GM23338 (cell line): ENCODE measurements around the gene SERPINA6. TPM values are rescaled to one million over a fixed set of nuclear protein-coding genes. Genes with fewer than 3 reads are reported as not detected.

Experiments used
- ATAC-seq: fragments of 200-7000 bp; cut with Tn5 transposase; 3 replicates; pipeline ENCODE4 v1.9.1; 2020
- DNase-seq: peaks from one replicate; pipeline ENCODE4 v3.0.0-alpha.2; 2015; ENCODE audit warnings: low spot score
- H2AFZ ChIP-seq: fragments of 200-600 bp; sonication (generic); 2 replicates; pipeline ENCODE4 v1.8.0; 2016; ENCODE audit warnings: antibody characterized with exemption, mild to moderate bottlenecking, moderate library complexity
- H3F3A ChIP-seq: fragments of 200-600 bp; sonication (generic); replicated peaks from 2 replicates; pipeline ENCODE4 v1.8.0; 2017; ENCODE audit warnings: antibody characterized with exemption, mixed run types, low read depth
- H3K27ac ChIP-seq: fragments of 200-600 bp; sonication (generic); 2 replicates; pipeline ENCODE4 v1.6.1; 2016; ENCODE audit warnings: low read depth
- H3K27me3 ChIP-seq: fragments of 200-600 bp; sonication (generic); 2 replicates; pipeline ENCODE4 v1.8.0; 2016; ENCODE audit warnings: mild to moderate bottlenecking, mixed run types, moderate library complexity; ENCODE audit not compliant: insufficient read depth
- H3K36me3 ChIP-seq: fragments of 200-600 bp; sonication (generic); 2 replicates; pipeline ENCODE4 v1.8.0; 2016; ENCODE audit warnings: mild to moderate bottlenecking; ENCODE audit not compliant: insufficient read depth
- H3K4me1 ChIP-seq: fragments of 200-600 bp; sonication (generic); 2 replicates; pipeline ENCODE4 v1.8.0; 2016; ENCODE audit warnings: mild to moderate bottlenecking, moderate library complexity; ENCODE audit not compliant: insufficient read depth
- H3K4me2 ChIP-seq: fragments of 200-600 bp; sonication (generic); 2 replicates; pipeline ENCODE4 v1.7.1; 2017; ENCODE audit warnings: mixed run types
- H3K4me3 ChIP-seq: fragments of 200-600 bp; sonication (generic); 2 replicates; pipeline ENCODE4 v1.6.1; 2016; ENCODE audit warnings: mixed run types
- H3K79me2 ChIP-seq: fragments of 200-600 bp; sonication (generic); replicated peaks from 2 replicates; pipeline ENCODE4 v1.8.0; 2017; ENCODE audit warnings: mild to moderate bottlenecking; ENCODE audit not compliant: insufficient read depth
- H3K9me2 ChIP-seq: fragments of 200-600 bp; sonication (generic); 2 replicates; pipeline ENCODE4 v1.8.0; 2017; ENCODE audit not compliant: insufficient read depth
- H4K20me1 ChIP-seq: fragments of 200-600 bp; sonication (generic); replicated peaks from 2 replicates; pipeline ENCODE4 v1.8.0; 2017; ENCODE audit warnings: mild to moderate bottlenecking; ENCODE audit not compliant: insufficient read depth
- H3K27ac Mint-ChIP-seq: 2 replicates; pipeline ENCODE4 v1.8.0; 2020; ENCODE audit warnings: inconsistent platforms, mild to moderate bottlenecking, moderate library complexity, mixed read lengths
- H3K27me3 Mint-ChIP-seq: 3 replicates; pipeline ENCODE4 v1.8.0; 2022; ENCODE audit warnings: low read depth, mild to moderate bottlenecking, moderate library complexity, mixed read lengths, inconsistent platforms; ENCODE audit not compliant: insufficient read depth, poor library complexity
- H3K36me3 Mint-ChIP-seq: 3 replicates; pipeline ENCODE4 v1.8.0; 2021; ENCODE audit warnings: low read depth, mild to moderate bottlenecking, inconsistent platforms, moderate library complexity, mixed read lengths
- H3K4me1 Mint-ChIP-seq: 3 replicates; pipeline ENCODE4 v1.8.0; 2020; ENCODE audit warnings: mild to moderate bottlenecking, inconsistent platforms, mixed read lengths
- H3K4me3 Mint-ChIP-seq: 3 replicates; pipeline ENCODE4 v1.8.0; 2021; ENCODE audit warnings: moderate library complexity, mild to moderate bottlenecking, inconsistent platforms, mixed read lengths
- H3K9me3 Mint-ChIP-seq: 3 replicates; pipeline ENCODE4 v1.8.0; 2020; ENCODE audit warnings: moderate library complexity, mild to moderate bottlenecking, inconsistent platforms, mixed read lengths
- CREB1 ChIP-seq: fragments of 250-450 bp; sonication (Bioruptor Pico); IDR thresholded peaks from 2 replicates; pipeline ENCODE4 v1.5.0; 2020; ENCODE audit warnings: low read depth, mild to moderate bottlenecking, moderate library complexity
- EZH2 ChIP-seq: fragments of 200-600 bp; sonication (generic); IDR thresholded peaks from one replicate; pipeline ENCODE4 v1.8.0; 2017; ENCODE audit warnings: antibody characterized with exemption, mild to moderate bottlenecking, low read depth; ENCODE audit not compliant: unreplicated experiment
- EZH2phosphoT487 ChIP-seq: fragments of 200-600 bp; sonication (generic); IDR thresholded peaks from one replicate; pipeline ENCODE4 v1.8.1; 2018; ENCODE audit warnings: antibody characterized with exemption; ENCODE audit not compliant: unreplicated experiment
- JUNB ChIP-seq: IDR thresholded peaks from one replicate; pipeline ENCODE4 v1.6.1; 2016; ENCODE audit warnings: antibody characterized with exemption; ENCODE audit not compliant: unreplicated experiment
- NANOG ChIP-seq: IDR thresholded peaks from 2 replicates; pipeline ENCODE4 v1.6.1; 2016; ENCODE audit warnings: antibody characterized with exemption, borderline replicate concordance
- POLR2AphosphoS5 ChIP-seq: IDR thresholded peaks from 2 replicates; pipeline ENCODE4 v1.6.1; 2016; ENCODE audit warnings: antibody characterized with exemption, low read depth
- STAT1 ChIP-seq: IDR thresholded peaks from one replicate; pipeline ENCODE4 v1.6.1; 2016; ENCODE audit warnings: antibody characterized with exemption; ENCODE audit not compliant: unreplicated experiment
- ZNF114 ChIP-seq: fragments of 250-450 bp; sonication (Bioruptor Pico); IDR thresholded peaks from 2 replicates; pipeline ENCODE4 v1.5.0; 2020; ENCODE audit warnings: mild to moderate bottlenecking, moderate library complexity
- ZNF331 ChIP-seq: fragments of 250-450 bp; sonication (Bioruptor Pico); IDR thresholded peaks from 2 replicates; pipeline ENCODE4 v1.5.0; 2020; ENCODE audit warnings: low read depth, mild to moderate bottlenecking, moderate library complexity
- polyA plus RNA-seq: library from polyadenylated mRNA; unstranded; fragments of >200 nt; fragmentation: Nextera tagmentation; extraction: Ambion mirVana; gene quantifications from 2 replicates; pipeline ENCODE4 v1.2.1, GENCODE V29; 2016
- total RNA-seq: library from RNA; depleted of rRNA; stranded (reverse); fragments of >200 nt; shearing (Covaris generic); gene quantifications from 2 replicates; pipeline ENCODE4 v1.2.3, GENCODE V29; 2014
- TF ChIP-seq, protein P1 (sequence below): IDR thresholded peaks from 2 replicates; pipeline ENCODE4 v1.6.1; 2016; ENCODE audit warnings: antibody characterized with exemption
- TF ChIP-seq, protein P2 (sequence below), 2 experiments: fragments of 200-600 bp in 1 of 2; sonication (generic) in 1 of 2; conservative IDR thresholded peaks; 2 replicates each; pipeline versions ENCODE4 v1.5.1 to v1.6.1; 2016 to 2017; ENCODE audit warnings: antibody characterized with exemption in 2 of 2, low read depth in 2 of 2, mild to moderate bottlenecking in 2 of 2, moderate library complexity in 1 of 2
- TF ChIP-seq, protein P3 (sequence below): fragments of 250-450 bp; sonication (Bioruptor Pico); IDR thresholded peaks from 2 replicates; pipeline ENCODE4 v1.5.0; 2020; ENCODE audit warnings: mild to moderate bottlenecking, moderate library complexity
- TF ChIP-seq, protein P4 (sequence below): IDR thresholded peaks from one replicate; pipeline ENCODE4 v1.6.1; 2018; ENCODE audit warnings: antibody characterized with exemption; ENCODE audit not compliant: unreplicated experiment

The SERPINA6 gene
- total and polyA plus RNA-seq, 2 experiments from 2014 or later: not detected

DNA sequence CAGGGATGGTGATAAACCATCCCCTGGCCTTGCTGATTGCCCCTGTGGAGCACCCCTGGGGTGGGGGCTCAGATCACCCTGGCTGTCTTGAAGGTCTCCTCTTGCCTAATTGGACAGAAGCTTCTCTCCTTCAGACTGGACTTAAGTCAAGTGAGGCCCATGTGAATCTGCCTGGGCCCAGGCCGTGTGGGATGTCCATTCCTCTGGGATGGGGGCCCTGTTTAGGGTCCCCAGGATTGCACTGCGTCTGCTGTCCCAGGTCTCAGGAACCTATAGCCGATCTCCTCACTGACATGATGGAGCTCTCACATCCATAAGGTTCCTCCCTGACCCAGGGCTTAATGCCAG lies 45.1 kb upstream of the SERPINA6 start:
- TF ChIP-seq CREB1: no peak
- no peak for TF ChIP-seq EZH2
- TF ChIP-seq ZNF331 (CRISPR knock-in tag): no peak
- TF ChIP-seq JUNB: no peak
- no peak for TF ChIP-seq EZH2phosphoT487
- no peak for TF ChIP-seq STAT1
- TF ChIP-seq, protein P1, sequence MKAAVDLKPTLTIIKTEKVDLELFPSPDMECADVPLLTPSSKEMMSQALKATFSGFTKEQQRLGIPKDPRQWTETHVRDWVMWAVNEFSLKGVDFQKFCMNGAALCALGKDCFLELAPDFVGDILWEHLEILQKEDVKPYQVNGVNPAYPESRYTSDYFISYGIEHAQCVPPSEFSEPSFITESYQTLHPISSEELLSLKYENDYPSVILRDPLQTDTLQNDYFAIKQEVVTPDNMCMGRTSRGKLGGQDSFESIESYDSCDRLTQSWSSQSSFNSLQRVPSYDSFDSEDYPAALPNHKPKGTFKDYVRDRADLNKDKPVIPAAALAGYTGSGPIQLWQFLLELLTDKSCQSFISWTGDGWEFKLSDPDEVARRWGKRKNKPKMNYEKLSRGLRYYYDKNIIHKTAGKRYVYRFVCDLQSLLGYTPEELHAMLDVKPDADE: no peak
- TF ChIP-seq, protein P2, sequence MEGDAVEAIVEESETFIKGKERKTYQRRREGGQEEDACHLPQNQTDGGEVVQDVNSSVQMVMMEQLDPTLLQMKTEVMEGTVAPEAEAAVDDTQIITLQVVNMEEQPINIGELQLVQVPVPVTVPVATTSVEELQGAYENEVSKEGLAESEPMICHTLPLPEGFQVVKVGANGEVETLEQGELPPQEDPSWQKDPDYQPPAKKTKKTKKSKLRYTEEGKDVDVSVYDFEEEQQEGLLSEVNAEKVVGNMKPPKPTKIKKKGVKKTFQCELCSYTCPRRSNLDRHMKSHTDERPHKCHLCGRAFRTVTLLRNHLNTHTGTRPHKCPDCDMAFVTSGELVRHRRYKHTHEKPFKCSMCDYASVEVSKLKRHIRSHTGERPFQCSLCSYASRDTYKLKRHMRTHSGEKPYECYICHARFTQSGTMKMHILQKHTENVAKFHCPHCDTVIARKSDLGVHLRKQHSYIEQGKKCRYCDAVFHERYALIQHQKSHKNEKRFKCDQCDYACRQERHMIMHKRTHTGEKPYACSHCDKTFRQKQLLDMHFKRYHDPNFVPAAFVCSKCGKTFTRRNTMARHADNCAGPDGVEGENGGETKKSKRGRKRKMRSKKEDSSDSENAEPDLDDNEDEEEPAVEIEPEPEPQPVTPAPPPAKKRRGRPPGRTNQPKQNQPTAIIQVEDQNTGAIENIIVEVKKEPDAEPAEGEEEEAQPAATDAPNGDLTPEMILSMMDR (conservative IDR thresholded peaks at IDR 0.05; ENCODE audit: low read depth in 2 of 2): no peak
- TF ChIP-seq POLR2AphosphoS5: no peak
- TF ChIP-seq, protein P3, sequence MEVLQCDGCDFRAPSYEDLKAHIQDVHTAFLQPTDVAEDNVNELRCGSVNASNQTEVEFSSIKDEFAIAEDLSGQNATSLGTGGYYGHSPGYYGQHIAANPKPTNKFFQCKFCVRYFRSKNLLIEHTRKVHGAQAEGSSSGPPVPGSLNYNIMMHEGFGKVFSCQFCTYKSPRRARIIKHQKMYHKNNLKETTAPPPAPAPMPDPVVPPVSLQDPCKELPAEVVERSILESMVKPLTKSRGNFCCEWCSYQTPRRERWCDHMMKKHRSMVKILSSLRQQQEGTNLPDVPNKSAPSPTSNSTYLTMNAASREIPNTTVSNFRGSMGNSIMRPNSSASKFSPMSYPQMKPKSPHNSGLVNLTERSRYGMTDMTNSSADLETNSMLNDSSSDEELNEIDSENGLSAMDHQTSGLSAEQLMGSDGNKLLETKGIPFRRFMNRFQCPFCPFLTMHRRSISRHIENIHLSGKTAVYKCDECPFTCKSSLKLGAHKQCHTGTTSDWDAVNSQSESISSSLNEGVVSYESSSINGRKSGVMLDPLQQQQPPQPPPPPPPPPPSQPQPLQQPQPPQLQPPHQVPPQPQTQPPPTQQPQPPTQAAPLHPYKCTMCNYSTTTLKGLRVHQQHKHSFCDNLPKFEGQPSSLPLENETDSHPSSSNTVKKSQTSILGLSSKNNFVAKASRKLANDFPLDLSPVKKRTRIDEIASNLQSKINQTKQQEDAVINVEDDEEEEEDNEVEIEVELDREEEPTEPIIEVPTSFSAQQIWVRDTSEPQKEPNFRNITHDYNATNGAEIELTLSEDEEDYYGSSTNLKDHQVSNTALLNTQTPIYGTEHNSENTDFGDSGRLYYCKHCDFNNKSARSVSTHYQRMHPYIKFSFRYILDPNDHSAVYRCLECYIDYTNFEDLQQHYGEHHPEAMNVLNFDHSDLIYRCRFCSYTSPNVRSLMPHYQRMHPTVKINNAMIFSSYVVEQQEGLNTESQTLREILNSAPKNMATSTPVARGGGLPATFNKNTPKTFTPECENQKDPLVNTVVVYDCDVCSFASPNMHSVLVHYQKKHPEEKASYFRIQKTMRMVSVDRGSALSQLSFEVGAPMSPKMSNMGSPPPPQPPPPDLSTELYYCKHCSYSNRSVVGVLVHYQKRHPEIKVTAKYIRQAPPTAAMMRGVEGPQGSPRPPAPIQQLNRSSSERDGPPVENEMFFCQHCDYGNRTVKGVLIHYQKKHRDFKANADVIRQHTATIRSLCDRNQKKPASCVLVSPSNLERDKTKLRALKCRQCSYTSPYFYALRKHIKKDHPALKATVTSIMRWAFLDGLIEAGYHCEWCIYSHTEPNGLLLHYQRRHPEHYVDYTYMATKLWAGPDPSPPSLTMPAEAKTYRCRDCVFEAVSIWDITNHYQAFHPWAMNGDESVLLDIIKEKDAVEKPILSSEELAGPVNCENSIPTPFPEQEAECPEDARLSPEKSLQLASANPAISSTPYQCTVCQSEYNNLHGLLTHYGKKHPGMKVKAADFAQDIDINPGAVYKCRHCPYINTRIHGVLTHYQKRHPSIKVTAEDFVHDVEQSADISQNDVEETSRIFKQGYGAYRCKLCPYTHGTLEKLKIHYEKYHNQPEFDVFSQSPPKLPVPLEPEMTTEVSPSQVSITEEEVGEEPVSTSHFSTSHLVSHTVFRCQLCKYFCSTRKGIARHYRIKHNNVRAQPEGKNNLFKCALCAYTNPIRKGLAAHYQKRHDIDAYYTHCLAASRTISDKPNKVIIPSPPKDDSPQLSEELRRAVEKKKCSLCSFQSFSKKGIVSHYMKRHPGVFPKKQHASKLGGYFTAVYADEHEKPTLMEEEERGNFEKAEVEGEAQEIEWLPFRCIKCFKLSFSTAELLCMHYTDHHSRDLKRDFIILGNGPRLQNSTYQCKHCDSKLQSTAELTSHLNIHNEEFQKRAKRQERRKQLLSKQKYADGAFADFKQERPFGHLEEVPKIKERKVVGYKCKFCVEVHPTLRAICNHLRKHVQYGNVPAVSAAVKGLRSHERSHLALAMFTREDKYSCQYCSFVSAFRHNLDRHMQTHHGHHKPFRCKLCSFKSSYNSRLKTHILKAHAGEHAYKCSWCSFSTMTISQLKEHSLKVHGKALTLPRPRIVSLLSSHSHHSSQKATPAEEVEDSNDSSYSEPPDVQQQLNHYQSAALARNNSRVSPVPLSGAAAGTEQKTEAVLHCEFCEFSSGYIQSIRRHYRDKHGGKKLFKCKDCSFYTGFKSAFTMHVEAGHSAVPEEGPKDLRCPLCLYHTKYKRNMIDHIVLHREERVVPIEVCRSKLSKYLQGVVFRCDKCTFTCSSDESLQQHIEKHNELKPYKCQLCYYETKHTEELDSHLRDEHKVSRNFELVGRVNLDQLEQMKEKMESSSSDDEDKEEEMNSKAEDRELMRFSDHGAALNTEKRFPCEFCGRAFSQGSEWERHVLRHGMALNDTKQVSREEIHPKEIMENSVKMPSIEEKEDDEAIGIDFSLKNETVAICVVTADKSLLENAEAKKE (CRISPR knock-in tag): no peak
- TF ChIP-seq ZNF114: no peak
- TF ChIP-seq, protein P4, sequence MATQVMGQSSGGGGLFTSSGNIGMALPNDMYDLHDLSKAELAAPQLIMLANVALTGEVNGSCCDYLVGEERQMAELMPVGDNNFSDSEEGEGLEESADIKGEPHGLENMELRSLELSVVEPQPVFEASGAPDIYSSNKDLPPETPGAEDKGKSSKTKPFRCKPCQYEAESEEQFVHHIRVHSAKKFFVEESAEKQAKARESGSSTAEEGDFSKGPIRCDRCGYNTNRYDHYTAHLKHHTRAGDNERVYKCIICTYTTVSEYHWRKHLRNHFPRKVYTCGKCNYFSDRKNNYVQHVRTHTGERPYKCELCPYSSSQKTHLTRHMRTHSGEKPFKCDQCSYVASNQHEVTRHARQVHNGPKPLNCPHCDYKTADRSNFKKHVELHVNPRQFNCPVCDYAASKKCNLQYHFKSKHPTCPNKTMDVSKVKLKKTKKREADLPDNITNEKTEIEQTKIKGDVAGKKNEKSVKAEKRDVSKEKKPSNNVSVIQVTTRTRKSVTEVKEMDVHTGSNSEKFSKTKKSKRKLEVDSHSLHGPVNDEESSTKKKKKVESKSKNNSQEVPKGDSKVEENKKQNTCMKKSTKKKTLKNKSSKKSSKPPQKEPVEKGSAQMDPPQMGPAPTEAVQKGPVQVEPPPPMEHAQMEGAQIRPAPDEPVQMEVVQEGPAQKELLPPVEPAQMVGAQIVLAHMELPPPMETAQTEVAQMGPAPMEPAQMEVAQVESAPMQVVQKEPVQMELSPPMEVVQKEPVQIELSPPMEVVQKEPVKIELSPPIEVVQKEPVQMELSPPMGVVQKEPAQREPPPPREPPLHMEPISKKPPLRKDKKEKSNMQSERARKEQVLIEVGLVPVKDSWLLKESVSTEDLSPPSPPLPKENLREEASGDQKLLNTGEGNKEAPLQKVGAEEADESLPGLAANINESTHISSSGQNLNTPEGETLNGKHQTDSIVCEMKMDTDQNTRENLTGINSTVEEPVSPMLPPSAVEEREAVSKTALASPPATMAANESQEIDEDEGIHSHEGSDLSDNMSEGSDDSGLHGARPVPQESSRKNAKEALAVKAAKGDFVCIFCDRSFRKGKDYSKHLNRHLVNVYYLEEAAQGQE: no peak
- TF ChIP-seq NANOG: no peak
- no peak overlapping the region for H3K4me3 Mint-ChIP-seq
- no peaks in the 10 kb centered on the region for H4K20me1 ChIP-seq

More for the DNA sequence above, 45.1 kb upstream of the SERPINA6 start:
- Histone ChIP-seq H3K4me1 (no peaks in the 10 kb centered on the region), H3K79me2 (no peaks in the 10 kb centered on the region), H2AFZ (no peak overlapping the region), H3K4me2 (no peak overlapping the region), H3K27me3 (no peaks in the 10 kb centered on the region), H3K36me3 (no peaks in the 10 kb centered on the region), H3K4me3 (no peak overlapping the region), H3K9me2 (no peaks in the 10 kb centered on the region), H3F3A (no peaks in the 10 kb centered on the region), H3K27ac (no peak overlapping the region)
- Mint-ChIP-seq H3K4me1 (peaks cover 5% of the 10 kb centered on the region; the same call in 2 of the 3 replicates), H3K9me3 (no peaks in the 10 kb centered on the region), H3K27ac (no peak overlapping the region), H3K36me3 (no peaks in the 10 kb centered on the region), H3K27me3 (peaks cover 9% of the 10 kb centered on the region)
- DNase-seq (no peak), ATAC-seq (no peak)
